ENCODE data around the gene SKP1.

GRCh38 chr5:134176511-134177368 is at the start of gene SKP1:
- TF ChIP-seq CTCF (IDR thresholded peaks at IDR 0.05; ENCODE audit: insufficient read depth, low read depth, low read length), result no peak
- TF ChIP-seq EZH2 (IDR thresholded peaks at IDR 0.05; ENCODE audit: insufficient read depth, low read length), result no peak
